SKM-1 treated with dmso at 0.1 percent for 144 hours (cell line): Measurements from ENCODE around the gene PDCD7.
"Not testable (repeated sequence)": the region's sequence is repeated elsewhere in the genome, so short reads cannot be mapped to it uniquely, and the experiment has no call there.

Source experiments
- DNase-seq: peaks from one replicate; lab custom pipeline; 2025; ENCODE audit not compliant: unreplicated experiment; lab: John Stamatoyannopoulos, UW

The PDCD7 gene

GRCh38 chr15:65130941-65131340 lies 2.7 kb downstream of the PDCD7 start:
- no peak for DNase-seq

GRCh38 chr15:65115542-65115941 lies 18.1 kb downstream of the PDCD7 start:
- DNase-seq = no peak

GRCh38 chr15:65115086-65115485 lies 18.5 kb downstream of the PDCD7 start, which contains the start of gene UBAP1L:
Gene UBAP1L, minus strand, starts transcription at chr15:65115200. Its CDS starts 8,985 bp downstream, at chr15:65106215.
- no peak for DNase-seq

- no peak for DNase-seq
These were observed 22.8 kb downstream of the PDCD7 start for GRCh38 chr15:65110676-65111292.

- no peak for DNase-seq
These were observed 27.5 kb downstream of the PDCD7 start for GRCh38 chr15:65106011-65106590.

- DNase-seq = no peak
These were observed 28.6 kb downstream of the PDCD7 start for GRCh38 chr15:65105038-65105437.

- DNase-seq = no peak
These were observed 30.7 kb downstream of the PDCD7 start for GRCh38 chr15:65102912-65103311.

- DNase-seq = no peak
These were observed 31.5 kb downstream of the PDCD7 start for GRCh38 chr15:65101891-65102708.

GRCh38 chr15:65101411-65101890 lies 32.2 kb downstream of the PDCD7 start:
- peak; percentile 38 for DNase-seq

- DNase-seq = no peak
These were observed 33.2 kb downstream of the PDCD7 start for GRCh38 chr15:65100442-65100841.

GRCh38 chr15:65099801-65100200 lies 33.8 kb downstream of the PDCD7 start:
- not testable (repeated sequence) for DNase-seq

- no peak for DNase-seq
These were observed 34.3 kb downstream of the PDCD7 start for GRCh38 chr15:65099336-65099735.

GRCh38 chr15:65097651-65098263 lies 35.9 kb downstream of the PDCD7 start:
- DNase-seq = no peak

- no peak for DNase-seq
These were observed 36.9 kb downstream of the PDCD7 start for GRCh38 chr15:65096481-65097385.

- DNase-seq = no peak
These were observed 37.9 kb downstream of the PDCD7 start for GRCh38 chr15:65095747-65096104.

GRCh38 chr15:65095011-65095746 lies 38.4 kb downstream of the PDCD7 start:
- no peak for DNase-seq

GRCh38 chr15:65094294-65094995 lies 39.2 kb downstream of the PDCD7 start:
- DNase-seq = no peak

GRCh38 chr15:65093793-65094170 lies 39.8 kb downstream of the PDCD7 start:
- DNase-seq = not testable (repeated sequence)
